MM.1S (cell line): ENCODE data around the gene DEAF1.
A peak's percentile ranks its signal among the peaks of the same experiment; 100 is the strongest.

Experiments used
- DNase-seq: peaks from one replicate; pipeline ENCODE4 v3.0.0-alpha.2; 2015
- H2AFZ ChIP-seq: fragments of 300-600 bp; sonication (generic); 2 replicates; pipeline ENCODE4 v1.6.0; 2016; ENCODE audit warnings: antibody characterized with exemption, low read length
- H3F3A ChIP-seq: fragments of 300-600 bp; sonication (generic); 2 replicates; pipeline ENCODE4 v1.6.1; 2016; ENCODE audit warnings: mild to moderate bottlenecking, antibody characterized with exemption, low read length, moderate library complexity, mixed read lengths; ENCODE audit not compliant: insufficient read depth
- H3K27ac ChIP-seq: fragments of 300-600 bp; sonication (generic); 2 replicates; pipeline ENCODE4 v1.5.1; 2016; ENCODE audit warnings: mild to moderate bottlenecking, low read length
- H3K27me3 ChIP-seq: fragments of 300-600 bp; sonication (generic); replicated peaks from 2 replicates; pipeline ENCODE4 v1.6.0; 2016; ENCODE audit warnings: low read length; ENCODE audit not compliant: insufficient read depth
- H3K36me3 ChIP-seq: fragments of 300-600 bp; sonication (generic); replicated peaks from 2 replicates; pipeline ENCODE4 v1.6.1; 2016; ENCODE audit warnings: mild to moderate bottlenecking, low read length, mixed read lengths; ENCODE audit not compliant: insufficient read depth
- H3K4me1 ChIP-seq: fragments of 300-600 bp; sonication (generic); 2 replicates; pipeline ENCODE4 v1.6.1; 2016; ENCODE audit warnings: low read length, mixed read lengths
- H3K4me2 ChIP-seq: fragments of 300-600 bp; sonication (generic); 2 replicates; pipeline ENCODE4 v1.6.0; 2016; ENCODE audit warnings: low read depth, low read length
- H3K4me3 ChIP-seq: fragments of 300-600 bp; sonication (generic); 2 replicates; pipeline ENCODE4 v1.5.1; 2016; ENCODE audit warnings: low read length, mixed read lengths
- H3K79me2 ChIP-seq: fragments of 300-600 bp; sonication (generic); 2 replicates; pipeline ENCODE4 v1.6.1; 2016; ENCODE audit warnings: mixed run types, low read length, mixed read lengths
- H3K9ac ChIP-seq: fragments of 300-600 bp; sonication (generic); 2 replicates; pipeline ENCODE4 v1.6.1; 2016; ENCODE audit warnings: low read length, mixed read lengths
- H3K9me2 ChIP-seq: fragments of 300-600 bp; sonication (generic); replicated peaks from 2 replicates; pipeline ENCODE4 v1.6.1; 2016; ENCODE audit warnings: mild to moderate bottlenecking, low read length, mixed read lengths; ENCODE audit not compliant: insufficient read depth
- H3K9me3 ChIP-seq: fragments of 300-600 bp; sonication (generic); replicated peaks from 2 replicates; pipeline ENCODE4 v1.6.1; 2016; ENCODE audit warnings: mild to moderate bottlenecking, low read length, mixed read lengths; ENCODE audit not compliant: insufficient read depth
- H4K20me1 ChIP-seq: fragments of 300-600 bp; sonication (generic); 2 replicates; pipeline ENCODE4 v1.6.1; 2016; ENCODE audit warnings: mild to moderate bottlenecking, low read length, moderate library complexity, mixed read lengths; ENCODE audit not compliant: insufficient read depth
- CTCF ChIP-seq: fragments of 300-600 bp; sonication (generic); IDR thresholded peaks from 2 replicates; pipeline ENCODE4 v1.5.1; 2016; ENCODE audit warnings: antibody characterized with exemption, low read length, mixed read lengths
- EZH2 ChIP-seq: fragments of 300-600 bp; sonication (generic); optimal IDR thresholded peaks from 2 replicates; pipeline ENCODE3; 2017; ENCODE audit warnings: low read depth, mild to moderate bottlenecking, antibody characterized with exemption, low read length, mixed read lengths
- EZH2phosphoT487 ChIP-seq: fragments of 300-600 bp; sonication (generic); IDR thresholded peaks from 2 replicates; pipeline ENCODE4 v1.6.1; 2018; ENCODE audit warnings: antibody characterized with exemption, low read length

DEAF1 gene

DNA sequence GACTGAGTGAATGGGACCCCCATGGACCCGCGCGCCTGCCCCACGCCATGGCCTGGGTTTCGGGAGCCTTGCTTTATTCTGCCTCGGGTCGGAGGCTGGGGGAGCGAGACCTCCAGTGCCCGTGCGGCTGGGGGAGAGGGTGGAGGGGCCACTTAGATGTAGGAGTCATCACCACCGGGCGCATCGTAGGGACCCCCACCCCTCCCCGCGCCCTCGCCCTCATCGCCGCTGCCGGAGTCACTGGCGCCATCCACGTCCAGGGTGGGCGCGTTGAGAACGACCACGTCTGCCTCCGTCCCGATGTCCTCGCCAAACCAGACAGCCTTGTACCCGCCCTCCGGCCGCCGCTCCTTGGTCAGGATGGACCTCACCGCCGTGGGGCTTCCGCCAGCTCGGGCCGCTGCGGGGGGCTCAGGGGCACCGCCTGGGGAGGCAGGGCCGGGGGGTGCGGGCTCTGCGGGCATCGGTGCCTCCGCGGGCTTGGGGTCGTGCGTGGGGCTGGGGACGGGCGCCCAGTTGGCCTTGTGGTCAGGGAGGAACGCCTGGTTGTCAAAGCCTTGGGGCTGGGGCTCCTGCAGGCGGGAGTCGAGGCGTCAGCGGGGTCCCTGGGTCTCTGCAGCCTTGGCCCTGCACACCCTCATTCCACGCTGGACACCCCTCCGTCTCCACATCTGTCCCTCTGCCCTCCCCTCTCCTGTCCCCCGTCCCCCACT, 77.7 kb downstream of the DEAF1 start:
- H3K27ac ChIP-seq: no peak overlapping the region

GRCh38 chr11:616320-617198, 78.5 kb downstream of the DEAF1 start:
- no peak for DNase-seq
- Histone ChIP-seq H3K4me1 (peaks cover 13% of the 10 kb centered on the region; the same call in 1 of the 2 replicates), H3K4me3 (peak overlapping the region; percentile 97), H4K20me1 (no peaks in the 10 kb centered on the region), H3K9ac (peak overlapping the region; percentile 15; the same call in 1 of the 2 replicates), H2AFZ (no peak overlapping the region), H3K36me3 (no peaks in the 10 kb centered on the region; the same call in 1 of the 2 replicates), H3K27ac (peak overlapping the region; percentile 95; the same call in 1 of the 2 replicates), H3K27me3 (no peaks in the 10 kb centered on the region), H3K9me2 (no peaks in the 10 kb centered on the region), H3K9me3 (no peaks in the 10 kb centered on the region), H3K4me2 (peak overlapping the region; percentile 98), H3K79me2 (peaks cover 8% of the 10 kb centered on the region; the same call in 1 of the 2 replicates), H3F3A (peaks cover 11% of the 10 kb centered on the region)
- TF ChIP-seq CTCF (no peak), EZH2 (no peak), EZH2phosphoT487 (no peak)

More for the DNA sequence above, 77.7 kb downstream of the DEAF1 start:
- no peaks in the 10 kb centered on the region; the same call in 1 of the 2 replicates for H3K36me3 ChIP-seq
- H3K4me2 ChIP-seq: no peak overlapping the region
- H3K9me2 ChIP-seq: no peaks in the 10 kb centered on the region
- no peaks in the 10 kb centered on the region for H3K9me3 ChIP-seq
- no peak overlapping the region for H3K9ac ChIP-seq
- no peak overlapping the region for H3K4me3 ChIP-seq
- no peaks in the 10 kb centered on the region for H4K20me1 ChIP-seq
- peaks cover 8% of the 10 kb centered on the region; the same call in 1 of the 2 replicates for H3K79me2 ChIP-seq
- H3K4me1 ChIP-seq: peaks cover 13% of the 10 kb centered on the region; the same call in 1 of the 2 replicates
- TF ChIP-seq EZH2phosphoT487: no peak
- no peak for TF ChIP-seq CTCF
- no peak for DNase-seq
- H2AFZ ChIP-seq: no peak overlapping the region
- peaks cover 11% of the 10 kb centered on the region for H3F3A ChIP-seq
- no peaks in the 10 kb centered on the region for H3K27me3 ChIP-seq

- H3K4me1 ChIP-seq: peaks cover 13% of the 10 kb centered on the region; the same call in 1 of the 2 replicates
- TF ChIP-seq EZH2 (no peak), EZH2phosphoT487 (no peak), CTCF (no peak)
Measured at GRCh38 chr11:615504-616319, 79.3 kb downstream of the DEAF1 start, which contains the start of gene IRF7. Gene IRF7 (minus strand): TSS chr11:615950. CDS start chr11:615364, 586 bp downstream.

More at GRCh38 chr11:615504-616319, 79.3 kb downstream of the DEAF1 start, which contains the start of gene IRF7:
- Histone ChIP-seq H3K4me3 (peak within 1 kb of the TSS; percentile 97), H3K9me2 (no peaks in the 10 kb centered on the region), H2AFZ (peak within 1 kb of the TSS; percentile 71; the same call in 1 of the 2 replicates), H3K9ac (peak within 1 kb of the TSS; percentile 85), H3K79me2 (peaks cover 11% of the 10 kb centered on the region; the same call in 1 of the 2 replicates), H3K27me3 (no peaks in the 10 kb centered on the region), H3K27ac (peak within 1 kb of the TSS; percentile 95), H3F3A (peaks cover 11% of the 10 kb centered on the region), H4K20me1 (no peaks in the 10 kb centered on the region), H3K4me2 (peak within 1 kb of the TSS; percentile 98), H3K36me3 (no peaks in the 10 kb centered on the region; the same call in 1 of the 2 replicates), H3K9me3 (no peaks in the 10 kb centered on the region)
- DNase-seq: peak; percentile 93
